ENCODE results near the gene ZNF764.
A peak's percentile ranks its signal among the peaks of the same experiment; 100 is the strongest.

ZNF764 gene

GRCh38 chr16:30585400-30586191 lies 27.4 kb upstream of the ZNF764 start, which contains the start of gene ZNF785:
ZNF785 (minus strand) TSS chr16:30585697; CDS start chr16:30585611, 86 bp downstream.
- CTCF ChIA-PET, result interaction anchor here (0.8 to 2.2 kb wide), 4 partner anchors 13 to 50 kb away, joined by 3 to 12 read pairs (median 6); partner anchors contain the start of gene ZNF747
- Mint-ChIP-seq H3K4me3 (peak within 1 kb of the TSS; percentile 82), H3K4me1 (peaks cover 39% of the 10 kb centered on the region), H3K27ac (peak within 1 kb of the TSS; percentile 79), H3K9me3 (no peaks in the 10 kb centered on the region), H3K27me3 (no peaks in the 10 kb centered on the region), H3K36me3 (peaks cover 27% of the 10 kb centered on the region)
- DNase-seq, result peak; percentile 97

GRCh38 chr16:30585022-30585399 lies 26.8 kb upstream of the ZNF764 start:
- CTCF ChIA-PET, result interaction anchor here (1.7 to 2.2 kb wide), 2 partner anchors 33 to 50 kb away, joined by 4 to 12 read pairs; partner anchors contain the start of gene ZNF747
- H3K27me3 Mint-ChIP-seq, result no peaks in the 10 kb centered on the region
- DNase-seq, result peak; percentile 46
- no peaks in the 10 kb centered on the region for H3K9me3 Mint-ChIP-seq
- H3K36me3 Mint-ChIP-seq, result peaks cover 27% of the 10 kb centered on the region
- H3K27ac Mint-ChIP-seq, result peak overlapping the region; percentile 57
- peak overlapping the region; percentile 82 for H3K4me3 Mint-ChIP-seq
- peaks cover 39% of the 10 kb centered on the region for H3K4me1 Mint-ChIP-seq

GRCh38 chr16:30582611-30583340 lies 24.6 kb upstream of the ZNF764 start:
- peaks cover 29% of the 10 kb centered on the region for H3K36me3 Mint-ChIP-seq
- no peaks in the 10 kb centered on the region for H3K9me3 Mint-ChIP-seq
- H3K27me3 Mint-ChIP-seq, result no peaks in the 10 kb centered on the region
- CTCF ChIA-PET, result interaction anchor here (0.8 kb wide), 1 partner anchor 11 kb away, joined by 3 read pairs; no protein-coding TSS in a partner anchor
- H3K4me3 Mint-ChIP-seq, result no peak overlapping the region
- peaks cover 37% of the 10 kb centered on the region for H3K4me1 Mint-ChIP-seq
- DNase-seq, result no peak
- peak overlapping the region; percentile 49 for H3K27ac Mint-ChIP-seq

DNA sequence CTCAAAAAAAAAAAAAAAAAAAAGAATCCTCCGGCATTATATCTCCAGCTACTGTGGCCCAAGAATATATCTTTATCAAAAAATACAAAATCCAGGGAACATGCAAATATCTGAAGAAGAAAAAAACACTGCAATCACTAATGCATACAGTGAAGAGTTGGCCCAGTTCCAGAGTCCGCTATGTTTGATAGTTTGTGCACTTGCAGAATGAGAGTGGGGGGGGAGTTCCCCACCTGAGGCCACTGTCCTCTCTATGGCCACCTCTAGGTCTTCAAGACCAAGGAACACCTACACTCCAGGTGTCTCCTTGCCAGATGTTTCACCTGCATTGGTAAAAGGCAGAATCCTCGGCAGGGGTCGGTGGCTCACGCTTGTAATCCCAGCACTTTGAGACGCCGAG lies 23.3 kb upstream of the ZNF764 start:
- Mint-ChIP-seq H3K27me3 (no peaks in the 10 kb centered on the region), H3K4me3 (no peak overlapping the region), H3K27ac (no peak overlapping the region), H3K4me1 (peaks cover 25% of the 10 kb centered on the region), H3K36me3 (peaks cover 26% of the 10 kb centered on the region), H3K9me3 (no peaks in the 10 kb centered on the region)
- no peak for DNase-seq
- CTCF ChIA-PET, result interaction anchor here (0.7 to 0.8 kb wide), 2 partner anchors 9 to 51 kb away, joined by 3 read pairs; no protein-coding TSS in a partner anchor

- Mint-ChIP-seq H3K4me3 (no peak overlapping the region), H3K9me3 (no peaks in the 10 kb centered on the region), H3K4me1 (peaks cover 32% of the 10 kb centered on the region), H3K36me3 (peaks cover 23% of the 10 kb centered on the region), H3K27me3 (no peaks in the 10 kb centered on the region), H3K27ac (no peak overlapping the region)
- no peak for DNase-seq
- CTCF ChIA-PET, result interaction anchor here (0.7 kb wide), 1 partner anchor 19 kb away, joined by 4 read pairs; no protein-coding TSS in a partner anchor
Observed at GRCh38 chr16:30574678-30575077, 16.5 kb upstream of the ZNF764 start.

DNA sequence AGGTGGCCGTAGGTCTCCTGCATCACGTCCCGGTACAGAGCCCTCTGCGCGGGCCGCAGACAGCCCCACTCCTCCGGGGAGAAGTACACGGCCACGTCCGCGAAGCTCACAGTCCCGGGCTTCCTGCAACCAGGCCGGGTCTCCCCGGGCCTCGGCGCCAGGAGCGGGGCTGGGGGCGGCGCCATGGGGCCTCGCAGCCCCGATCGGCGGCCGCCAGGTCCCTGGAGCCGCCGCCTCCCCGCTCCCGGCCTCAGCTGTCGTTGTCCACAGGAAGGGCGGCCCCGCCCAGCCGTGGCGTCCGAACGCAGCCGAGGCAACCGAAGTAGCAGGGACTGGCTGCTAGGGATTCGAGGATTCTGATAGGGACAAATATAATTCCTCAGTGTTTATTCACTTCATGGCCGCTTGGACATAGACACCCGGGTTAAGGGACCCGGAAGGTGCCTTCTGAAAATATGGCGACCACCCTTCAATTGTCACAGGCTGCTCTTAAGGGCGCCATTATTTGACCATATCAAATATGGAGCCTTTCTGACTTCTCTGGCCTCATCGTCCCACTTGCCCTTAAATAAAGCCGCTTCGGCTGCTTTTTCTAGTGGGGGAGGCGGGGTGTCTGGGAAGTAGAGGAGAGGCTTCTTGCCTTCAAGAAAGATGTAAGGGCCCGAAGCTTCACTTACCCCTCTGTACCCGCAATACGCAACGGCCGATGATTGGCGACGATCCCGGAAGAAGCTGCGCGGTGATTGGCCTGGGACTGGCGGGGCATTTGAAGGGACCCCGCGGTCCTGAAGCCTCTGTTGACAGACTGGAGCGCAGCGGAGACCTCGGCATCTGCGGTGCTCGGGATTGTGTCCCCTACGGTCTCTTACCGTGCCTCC lies 13.5 kb upstream of the ZNF764 start, which contains the start of gene ZNF688:
ZNF688 (minus strand) TSS at position 270 of the 878 bp plus-strand sequence; CDS start at position 185, 85 bp downstream.
- no peaks in the 10 kb centered on the region for H3K9me3 Mint-ChIP-seq

DNA sequence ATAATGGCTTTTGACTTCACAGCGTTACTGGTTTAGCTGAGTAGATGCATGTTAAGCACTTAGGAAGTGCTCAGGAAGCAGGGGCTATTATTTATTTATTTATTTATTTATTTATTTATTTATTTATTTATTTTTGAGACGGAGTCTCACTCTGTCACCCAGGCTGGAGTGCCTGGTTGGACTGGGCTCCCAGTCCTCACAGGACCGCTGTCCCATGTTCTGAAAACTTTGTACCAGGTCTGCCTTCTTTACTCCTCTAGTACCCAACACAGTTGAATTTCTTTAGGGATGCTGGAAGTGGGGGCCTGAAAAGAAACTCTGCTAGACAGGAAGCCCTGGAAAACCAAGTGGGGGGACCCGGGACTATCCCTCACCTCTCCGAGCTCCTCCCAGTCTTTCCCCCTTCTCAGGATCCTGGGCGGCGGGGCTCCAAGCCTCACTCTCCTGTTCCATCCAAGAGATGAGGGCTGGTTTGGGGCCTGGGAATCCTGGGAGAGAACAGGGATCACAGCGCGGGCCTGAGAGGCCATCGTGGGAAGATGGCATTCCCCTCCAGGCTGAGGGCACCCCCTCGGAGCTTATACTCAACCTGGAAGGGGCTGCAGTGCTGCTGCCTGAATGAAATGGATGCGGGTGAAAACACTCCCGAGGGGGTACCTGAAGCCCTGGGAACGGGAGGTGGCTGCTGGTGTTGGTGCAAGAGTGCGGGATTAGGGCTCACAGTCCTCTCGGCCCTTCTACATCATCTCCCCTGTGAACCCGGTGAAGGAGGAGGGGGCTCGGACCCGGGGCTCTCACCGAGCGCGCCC lies 12.7 kb upstream of the ZNF764 start:
- H3K9me3 Mint-ChIP-seq, result no peaks in the 10 kb centered on the region
- H3K4me3 Mint-ChIP-seq, result peak overlapping the region; percentile 84
- peak overlapping the region; percentile 92 for H3K27ac Mint-ChIP-seq
- peaks cover 62% of the 10 kb centered on the region for H3K4me1 Mint-ChIP-seq
- peaks cover 4% of the 10 kb centered on the region for H3K27me3 Mint-ChIP-seq
- no peak for DNase-seq
- CTCF ChIA-PET, result interaction anchor here (0.7 to 2.9 kb wide), 5 partner anchors 12 to 45 kb away, joined by 3 to 20 read pairs (median 5); partner anchors contain the start of genes ZNF747 and ZNF764
- peaks cover 16% of the 10 kb centered on the region for H3K36me3 Mint-ChIP-seq

More for the DNA sequence above, 13.5 kb upstream of the ZNF764 start, which contains the start of gene ZNF688:
- H3K4me1 Mint-ChIP-seq, result peaks cover 58% of the 10 kb centered on the region
- H3K4me3 Mint-ChIP-seq, result peak within 1 kb of the TSS; percentile 86
- peak; percentile 98 for DNase-seq
- H3K36me3 Mint-ChIP-seq, result peaks cover 16% of the 10 kb centered on the region
- no peaks in the 10 kb centered on the region for H3K27me3 Mint-ChIP-seq
- H3K27ac Mint-ChIP-seq, result peak within 1 kb of the TSS; percentile 96
- CTCF ChIA-PET, result interaction anchor here (0.7 to 2.9 kb wide), 11 partner anchors 10 to 162 kb away, joined by 3 to 20 read pairs (median 5); partner anchors contain the start of genes DCTPP1, ZNF747 and ZNF764

DNA sequence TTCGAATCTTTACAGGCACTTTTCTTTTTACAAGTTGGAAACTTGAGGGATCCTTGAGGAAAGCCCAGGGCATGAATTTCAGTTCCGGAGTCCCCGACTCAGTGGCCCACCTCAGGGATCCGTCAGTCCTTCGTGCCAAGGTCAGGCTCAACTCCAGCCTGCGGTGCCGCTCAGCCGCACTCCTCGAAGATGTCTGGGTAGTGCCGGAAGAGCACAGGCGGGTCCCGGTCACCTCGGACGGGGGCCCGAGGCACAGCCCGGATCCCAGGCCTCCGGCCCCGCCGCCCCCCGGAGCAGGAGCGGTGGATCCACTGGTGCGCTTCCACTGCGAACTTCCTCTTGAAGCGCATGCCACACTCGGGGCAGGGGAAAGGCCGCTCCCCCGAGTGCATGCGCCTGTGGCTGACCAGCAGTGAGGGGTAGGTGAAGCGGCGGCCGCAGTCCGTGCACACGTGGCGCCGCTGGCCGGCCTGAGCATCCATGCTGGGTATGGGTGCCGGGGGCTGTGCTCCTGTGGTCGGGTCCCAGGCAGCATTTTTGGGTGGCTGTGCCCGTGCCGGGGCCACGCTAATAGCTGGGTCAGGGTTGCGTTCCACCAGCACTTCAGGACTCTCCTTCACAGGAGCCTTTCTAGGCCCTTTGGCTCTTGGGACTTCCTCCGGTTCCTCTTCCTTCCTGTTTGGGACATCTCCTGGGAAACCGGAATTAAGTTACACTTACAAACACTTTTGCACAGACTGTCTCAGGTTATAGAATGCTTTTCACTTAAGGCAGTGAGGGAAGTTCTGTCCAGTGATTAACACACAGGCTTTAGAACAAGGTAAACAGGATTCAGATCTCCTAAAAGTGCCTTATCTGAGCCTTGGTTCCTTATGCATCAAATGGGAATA lies 11.8 kb upstream of the ZNF764 start:
- no peak for DNase-seq
- CTCF ChIA-PET, result interaction anchor here (0.7 to 2.9 kb wide), 5 partner anchors 11 to 46 kb away, joined by 3 to 20 read pairs (median 5); partner anchors contain the start of genes ZNF747 and ZNF764
- H3K27me3 Mint-ChIP-seq, result peaks cover 10% of the 10 kb centered on the region
- peaks cover 16% of the 10 kb centered on the region for H3K36me3 Mint-ChIP-seq
- peak overlapping the region; percentile 84 for H3K4me3 Mint-ChIP-seq
- peaks cover 59% of the 10 kb centered on the region for H3K4me1 Mint-ChIP-seq
- peak overlapping the region; percentile 99 for H3K27ac Mint-ChIP-seq
- no peaks in the 10 kb centered on the region for H3K9me3 Mint-ChIP-seq

DNA sequence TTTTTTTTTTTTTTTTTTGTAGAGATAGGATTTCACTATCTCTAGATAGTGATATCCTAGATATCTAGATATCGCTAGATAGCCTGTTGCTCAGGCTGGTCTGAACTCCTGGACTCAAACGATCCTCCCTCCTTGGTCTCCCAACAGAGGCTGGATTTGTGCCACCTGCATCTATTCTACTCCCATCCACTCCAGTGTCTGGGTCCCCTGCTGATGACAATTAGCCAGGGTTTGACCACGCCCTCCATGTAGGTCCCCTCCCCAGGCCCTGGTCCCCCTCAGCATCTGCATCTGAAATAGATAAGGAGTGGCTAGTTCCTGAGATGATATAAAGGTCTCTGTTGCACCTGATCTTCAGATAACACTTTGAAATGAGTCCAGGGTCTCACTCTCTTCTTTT lies 11.1 kb upstream of the ZNF764 start:
- H3K4me3 Mint-ChIP-seq, result no peak overlapping the region
- peaks cover 54% of the 10 kb centered on the region for H3K4me1 Mint-ChIP-seq
- CTCF ChIA-PET, result interaction anchor here (1.5 kb wide), 1 partner anchor 34 kb away, joined by 5 read pairs; no protein-coding TSS in a partner anchor
- H3K36me3 Mint-ChIP-seq, result peaks cover 12% of the 10 kb centered on the region
- H3K27me3 Mint-ChIP-seq, result peaks cover 10% of the 10 kb centered on the region
- DNase-seq, result no peak
- peak overlapping the region; percentile 99 for H3K27ac Mint-ChIP-seq
- no peaks in the 10 kb centered on the region for H3K9me3 Mint-ChIP-seq

GRCh38 chr16:30567991-30568638 lies 9.9 kb upstream of the ZNF764 start:
- peak overlapping the region; percentile 99 for H3K27ac Mint-ChIP-seq
- peaks cover 49% of the 10 kb centered on the region for H3K4me1 Mint-ChIP-seq
- H3K27me3 Mint-ChIP-seq, result peaks cover 10% of the 10 kb centered on the region
- H3K36me3 Mint-ChIP-seq, result peaks cover 10% of the 10 kb centered on the region
- H3K4me3 Mint-ChIP-seq, result peak overlapping the region; percentile 70
- CTCF ChIA-PET, result interaction anchor here (1.1 to 2.1 kb wide), 3 partner anchors 10 to 32 kb away, joined by 5 to 7 read pairs (median 6); partner anchors contain the start of gene ZNF764
- peak; percentile 72 for DNase-seq
- no peaks in the 10 kb centered on the region for H3K9me3 Mint-ChIP-seq
